Upper lobe of left lung (tissue), 4 donors: ENCODE results near the gene RACK1.

Experiments
- CTCF ChIP-seq, 6 experiments: fragments of 450-650 bp in 4 of 6; fragments of 200-600 bp in 2 of 6; sonication (generic) in 2 of 6; IDR thresholded peaks; one replicate each; pipeline ENCODE4 v1.5.1; 2016 to 2019; ENCODE audit warnings: antibody characterized with exemption in 6 of 6
- EP300 ChIP-seq, 4 donors: sonication (generic); formaldehyde crosslinking; IDR thresholded peaks; one replicate each; pipeline ENCODE4 v1.5.1; 2017; ENCODE audit warnings: antibody characterized with exemption in 4 of 4, control low read depth in 2 of 4
- POLR2A ChIP-seq, 4 donors: fragments of 450-650 bp; IDR thresholded peaks; one replicate each; pipeline ENCODE4 v1.5.1; 2016 to 2017; ENCODE audit warnings: antibody characterized with exemption in 4 of 4, mild to moderate bottlenecking in 2 of 4
- POLR2AphosphoS5 ChIP-seq, 2 donors: sonication (generic); formaldehyde crosslinking; IDR thresholded peaks; one replicate each; pipeline ENCODE4 v1.5.1; 2017; ENCODE audit warnings: antibody characterized with exemption in 2 of 2

DNA sequence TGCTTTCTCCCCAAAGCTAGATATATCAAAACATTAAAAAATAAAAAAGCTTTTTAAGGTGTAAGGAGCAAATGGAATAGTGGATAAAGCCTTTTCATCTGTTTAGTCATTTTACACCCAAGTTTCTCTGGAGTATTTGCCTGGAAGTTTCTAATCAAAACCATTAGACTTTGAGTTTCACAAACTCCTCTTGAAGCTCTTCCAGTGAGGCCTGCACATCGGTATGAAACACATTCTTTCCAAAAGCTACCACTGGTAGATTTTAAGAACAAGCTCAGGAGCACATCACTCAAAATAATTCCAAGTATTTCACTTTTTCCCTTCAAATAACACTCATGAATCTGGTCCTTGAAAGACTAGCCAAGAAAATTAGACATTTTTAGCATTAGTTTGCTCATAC is 11.6 kb upstream of the RACK1 start:
- TF ChIP-seq CTCF (IDR thresholded peaks at IDR 0.05) = no peak
- no peak for TF ChIP-seq POLR2AphosphoS5 (IDR thresholded peaks at IDR 0.05)
- TF ChIP-seq POLR2A (IDR thresholded peaks at IDR 0.05) = no peak
- no peak for TF ChIP-seq EP300 (IDR thresholded peaks at IDR 0.05)
